ENCODE measurements around the gene YBX2.
A peak's percentile ranks its signal among the peaks of the same experiment; 100 is the strongest.

The YBX2 gene

GRCh38 chr17:7258731-7259554, 35.5 kb downstream of the YBX2 start:
- Histone ChIP-seq H2BK5ac (ENCODE audit: low read depth, low read length, poor library complexity, severe bottlenecking) (no peak overlapping the region), H2BK12ac (ENCODE audit: low read length in 2 of 2) (peak overlapping the region in 1 of 2 experiments; percentile 39), H3K27me3 (ENCODE audit: control insufficient read depth in 1 of 2, insufficient read depth in 1 of 2, low read length in 2 of 2) (peaks cover 13 to 21% of the 10 kb centered on the region in 2 experiments), H3K4ac (ENCODE audit: low read depth in 1 of 2, low read length in 2 of 2) (no peak overlapping the region), H3K23ac (ENCODE audit: low read length in 2 of 2) (no peak overlapping the region), H3K18ac (ENCODE audit: low read depth in 1 of 2, low read length in 2 of 2) (no peak overlapping the region), H3K4me1 (ENCODE audit: control insufficient read depth, insufficient read depth, low read depth, low read length) (peaks cover 24% of the 10 kb centered on the region), H2BK120ac (ENCODE audit: low read depth, low read length) (no peak overlapping the region), H3K14ac (ENCODE audit: low read length in 2 of 2) (no peak overlapping the region), H2AFZ (ENCODE audit: low read depth, low read length) (no peak overlapping the region), H3K79me1 (replicated peaks; ENCODE audit: low read length, poor library complexity, severe bottlenecking) (peaks cover 14% of the 10 kb centered on the region), H4K91ac (ENCODE audit: low read length) (no peak overlapping the region), H3K9ac (ENCODE audit: low read length) (no peak overlapping the region), H3K4me2 (ENCODE audit: low read length, poor library complexity, severe bottlenecking) (no peak overlapping the region), H4K8ac (ENCODE audit: low read length) (no peak overlapping the region), H2BK15ac (ENCODE audit: low read depth, poor library complexity, severe bottlenecking) (no peak overlapping the region), H3K36me3 (ENCODE audit: control insufficient read depth in 1 of 2, insufficient read depth in 2 of 2, low read depth in 1 of 2, low read length in 2 of 2) (peaks cover 45 to 53% of the 10 kb centered on the region in 2 experiments), H3K27ac (ENCODE audit: low read length, poor library complexity, severe bottlenecking) (no peak overlapping the region), H2AK5ac (ENCODE audit: low read length, severe bottlenecking) (no peak overlapping the region), H3K9me3 (ENCODE audit: control insufficient read depth, low read length) (no peaks in the 10 kb centered on the region), H3K4me3 (ENCODE audit: insufficient read depth in 1 of 2, low read depth in 1 of 2, low read length in 2 of 2) (no peak overlapping the region)
- DNase-seq = no peak
- WGBS = 96% methylated on average over 7 of the region's 7 CpGs

- Histone ChIP-seq H3K4me1 (ENCODE audit: control insufficient read depth, insufficient read depth, low read depth, low read length) (peaks cover 12% of the 10 kb centered on the region), H3K9me3 (ENCODE audit: control insufficient read depth, low read length) (no peaks in the 10 kb centered on the region), H3K18ac (ENCODE audit: low read depth in 1 of 2, low read length in 2 of 2) (no peak overlapping the region), H3K27me3 (ENCODE audit: control insufficient read depth in 1 of 2, insufficient read depth in 1 of 2, low read length in 2 of 2) (peaks cover 4 to 8% of the 10 kb centered on the region in 2 experiments), H3K4me3 (ENCODE audit: insufficient read depth in 1 of 2, low read depth in 1 of 2, low read length in 2 of 2) (no peak overlapping the region), H3K14ac (ENCODE audit: low read length in 2 of 2) (no peak overlapping the region), H4K91ac (ENCODE audit: low read length) (no peak overlapping the region), H2BK120ac (ENCODE audit: low read depth, low read length) (no peak overlapping the region), H3K79me1 (replicated peaks; ENCODE audit: low read length, poor library complexity, severe bottlenecking) (peaks cover 14% of the 10 kb centered on the region), H3K4ac (ENCODE audit: low read depth in 1 of 2, low read length in 2 of 2) (no peak overlapping the region), H2AK5ac (ENCODE audit: low read length, severe bottlenecking) (no peak overlapping the region), H4K8ac (ENCODE audit: low read length) (no peak overlapping the region), H2BK5ac (ENCODE audit: low read depth, low read length, poor library complexity, severe bottlenecking) (no peak overlapping the region), H3K23ac (ENCODE audit: low read length in 2 of 2) (no peak overlapping the region), H3K36me3 (ENCODE audit: control insufficient read depth in 1 of 2, insufficient read depth in 2 of 2, low read depth in 1 of 2, low read length in 2 of 2) (peaks cover 45 to 54% of the 10 kb centered on the region in 2 experiments), H3K9ac (ENCODE audit: low read length) (no peak overlapping the region), H2AFZ (ENCODE audit: low read depth, low read length) (no peak overlapping the region), H2BK15ac (ENCODE audit: low read depth, poor library complexity, severe bottlenecking) (no peak overlapping the region), H2BK12ac (ENCODE audit: low read length in 2 of 2) (no peak overlapping the region), H3K27ac (ENCODE audit: low read length, poor library complexity, severe bottlenecking) (no peak overlapping the region), H3K4me2 (ENCODE audit: low read length, poor library complexity, severe bottlenecking) (no peak overlapping the region)
- DNase-seq = no peak
- WGBS = 98% methylated on average over 7 of the region's 8 CpGs
These were observed 37.5 kb downstream of the YBX2 start for GRCh38 chr17:7256766-7257456.

- Histone ChIP-seq H2BK12ac (ENCODE audit: low read length in 2 of 2) (no peak overlapping the region), H3K23ac (ENCODE audit: low read length in 2 of 2) (no peak overlapping the region), H3K27ac (ENCODE audit: low read length, poor library complexity, severe bottlenecking) (no peak overlapping the region), H4K8ac (ENCODE audit: low read length) (no peak overlapping the region), H3K9ac (ENCODE audit: low read length) (no peak overlapping the region), H3K27me3 (ENCODE audit: control insufficient read depth in 1 of 2, insufficient read depth in 1 of 2, low read length in 2 of 2) (no peaks in the 10 kb centered on the region), H2AFZ (ENCODE audit: low read depth, low read length) (no peak overlapping the region), H3K4me1 (ENCODE audit: control insufficient read depth, insufficient read depth, low read depth, low read length) (peaks cover 8% of the 10 kb centered on the region), H3K4me3 (ENCODE audit: insufficient read depth in 1 of 2, low read depth in 1 of 2, low read length in 2 of 2) (no peak overlapping the region), H3K4ac (ENCODE audit: low read depth in 1 of 2, low read length in 2 of 2) (no peak overlapping the region), H4K91ac (ENCODE audit: low read length) (no peak overlapping the region), H3K4me2 (ENCODE audit: low read length, poor library complexity, severe bottlenecking) (no peak overlapping the region), H2AK5ac (ENCODE audit: low read length, severe bottlenecking) (no peak overlapping the region), H3K9me3 (ENCODE audit: control insufficient read depth, low read length) (no peaks in the 10 kb centered on the region), H3K36me3 (ENCODE audit: control insufficient read depth in 1 of 2, insufficient read depth in 2 of 2, low read depth in 1 of 2, low read length in 2 of 2) (peaks cover 39 to 52% of the 10 kb centered on the region in 2 experiments), H3K14ac (ENCODE audit: low read length in 2 of 2) (no peak overlapping the region), H2BK120ac (ENCODE audit: low read depth, low read length) (no peak overlapping the region), H3K18ac (ENCODE audit: low read depth in 1 of 2, low read length in 2 of 2) (no peak overlapping the region), H2BK5ac (ENCODE audit: low read depth, low read length, poor library complexity, severe bottlenecking) (no peak overlapping the region), H2BK15ac (ENCODE audit: low read depth, poor library complexity, severe bottlenecking) (no peak overlapping the region), H3K79me1 (replicated peaks; ENCODE audit: low read length, poor library complexity, severe bottlenecking) (peaks cover 14% of the 10 kb centered on the region)
- 95% methylated on average over 4 of the region's 4 CpGs for WGBS
- no peak for DNase-seq
These were observed 39.9 kb downstream of the YBX2 start for GRCh38 chr17:7254511-7254910.

- Histone ChIP-seq H2BK5ac (ENCODE audit: low read depth, low read length, poor library complexity, severe bottlenecking) (no peak overlapping the region), H3K14ac (ENCODE audit: low read length in 2 of 2) (no peak overlapping the region), H3K4me2 (ENCODE audit: low read length, poor library complexity, severe bottlenecking) (peak overlapping the region; percentile 85), H3K9me3 (ENCODE audit: control insufficient read depth, low read length) (no peaks in the 10 kb centered on the region), H2BK15ac (ENCODE audit: low read depth, poor library complexity, severe bottlenecking) (no peak overlapping the region), H2AFZ (ENCODE audit: low read depth, low read length) (no peak overlapping the region), H3K36me3 (ENCODE audit: control insufficient read depth in 1 of 2, insufficient read depth in 2 of 2, low read depth in 1 of 2, low read length in 2 of 2) (peaks cover 29 to 39% of the 10 kb centered on the region in 2 experiments), H3K27me3 (ENCODE audit: control insufficient read depth in 1 of 2, insufficient read depth in 1 of 2, low read length in 2 of 2) (no peaks in the 10 kb centered on the region), H2BK120ac (ENCODE audit: low read depth, low read length) (no peak overlapping the region), H4K91ac (ENCODE audit: low read length) (no peak overlapping the region), H3K9ac (ENCODE audit: low read length) (peak overlapping the region; percentile 97), H3K27ac (ENCODE audit: low read length, poor library complexity, severe bottlenecking) (no peak overlapping the region), H3K4me3 (ENCODE audit: insufficient read depth in 1 of 2, low read depth in 1 of 2, low read length in 2 of 2) (peak overlapping the region in 1 of 2 experiments; percentile 90), H2AK5ac (ENCODE audit: low read length, severe bottlenecking) (peak overlapping the region; percentile 49), H3K79me1 (replicated peaks; ENCODE audit: low read length, poor library complexity, severe bottlenecking) (peaks cover 14% of the 10 kb centered on the region), H3K4me1 (ENCODE audit: control insufficient read depth, insufficient read depth, low read depth, low read length) (peaks cover 15% of the 10 kb centered on the region), H4K8ac (ENCODE audit: low read length) (no peak overlapping the region), H3K4ac (ENCODE audit: low read depth in 1 of 2, low read length in 2 of 2) (no peak overlapping the region), H3K18ac (ENCODE audit: low read depth in 1 of 2, low read length in 2 of 2) (no peak overlapping the region), H2BK12ac (ENCODE audit: low read length in 2 of 2) (no peak overlapping the region), H3K23ac (ENCODE audit: low read length in 2 of 2) (no peak overlapping the region)
- 93% methylated on average over 5 of the region's 5 CpGs for WGBS
- DNase-seq = no peak
These were observed 41.4 kb downstream of the YBX2 start for GRCh38 chr17:7253082-7253481.

Data from mesenchymal stem cell (in vitro differentiated cells and primary cell).